Activated CD4-positive, alpha-beta T cell treated with anti-CD3 and anti-CD28 coated beads for 36 hours (primary cell): ENCODE results near the gene IFNGR1. TPM values are rescaled to one million over a fixed set of nuclear protein-coding genes. Genes with fewer than 3 reads are reported as not detected.
"Not testable (repeated sequence)": the region's sequence is repeated elsewhere in the genome, so short reads cannot be mapped to it uniquely, and the experiment has no call there.

Experiments used
- ATAC-seq: fragments of 200-7000 bp; cut with Tn5 transposase; one replicate; pipeline ENCODE4 v1.10.0; 2021; ENCODE audit warnings: mild to moderate bottlenecking, moderate library complexity
- CTCF ChIA-PET: fragments of 350-600 bp; sonication (Branson Sonifier 250); formaldehyde crosslinking; loops from one replicate; lab custom pipeline; 2021; ENCODE audit warnings: antibody characterized with exemption; lab: Charles Lee
- POLR2A ChIA-PET: fragments of 350-600 bp; sonication (Branson Sonifier 250); formaldehyde crosslinking; loops from one replicate; lab custom pipeline; 2021; ENCODE audit warnings: antibody characterized with exemption, inconsistent platforms; lab: Charles Lee
- DNase-seq: peaks from one replicate; pipeline ENCODE4 v3.0.0-alpha.2; 2020
- H3K27ac Mint-ChIP-seq: one replicate; pipeline ENCODE4 v1.8.0; 2021; ENCODE audit warnings: mixed read lengths
- H3K27me3 Mint-ChIP-seq: one replicate; pipeline ENCODE4 v1.8.0; 2021; ENCODE audit warnings: mixed read lengths
- H3K36me3 Mint-ChIP-seq: one replicate; pipeline ENCODE4 v1.8.0; 2021; ENCODE audit warnings: low read depth, mixed read lengths
- H3K4me1 Mint-ChIP-seq: one replicate; pipeline ENCODE4 v1.8.0; 2021; ENCODE audit warnings: mixed read lengths
- H3K4me3 Mint-ChIP-seq: one replicate; pipeline ENCODE4 v1.8.0; 2021; ENCODE audit warnings: mild to moderate bottlenecking, moderate library complexity, mixed read lengths
- H3K9me3 Mint-ChIP-seq: one replicate; pipeline ENCODE4 v1.8.0; 2021; ENCODE audit warnings: low read depth, mixed read lengths
- intact Hi-C, 2 experiments: fragments of 100-400 bp; cut with DNase I in 1 of 2; cut with micrococcal nuclease in 1 of 2; formaldehyde crosslinking; loops; one replicate each; pipeline versions ENCODE4 v1.14.2 to v1.15.1; 2022 to 2024; cut with DNase I, micrococcal nuclease
- total RNA-seq, 2 experiments: library from RNA; stranded (reverse); gene quantifications; one replicate each; pipeline ENCODE4 v1.2.3, GENCODE V29; 2021

Gene IFNGR1
- total RNA-seq, 2 experiments from 2014 or later = 19.3 to 20.8 TPM

GRCh38 chr6:137256350-137257103 is 37.3 kb upstream of the IFNGR1 start:
- ChIA-PET CTCF (interaction anchor here (0.5 to 1.2 kb wide), 2 partner anchors 19 to 788 kb away, joined by 3 read pairs; no protein-coding TSS in a partner anchor), POLR2A (no interaction called here)
- Mint-ChIP-seq H3K9me3 (peaks cover 12% of the 10 kb centered on the region), H3K27me3 (peaks cover 3% of the 10 kb centered on the region), H3K36me3 (no peaks in the 10 kb centered on the region), H3K27ac (no peak overlapping the region), H3K4me3 (no peak overlapping the region), H3K4me1 (peaks cover 2% of the 10 kb centered on the region)
- DNase-seq = no peak
- no peak for ATAC-seq
- intact Hi-C loops = no loop called here

GRCh38 chr6:137254966-137255365 is 35.8 kb upstream of the IFNGR1 start:
- DNase-seq (no peak), ATAC-seq (no peak)
- no peak overlapping the region for H3K27ac Mint-ChIP-seq
- CTCF ChIA-PET = interaction anchor here (0.6 to 0.7 kb wide), 2 partner anchors 9 to 746 kb away, joined by 3 read pairs; no protein-coding TSS in a partner anchor
- intact Hi-C loops = no loop called here
- H3K36me3 Mint-ChIP-seq = no peaks in the 10 kb centered on the region
- no peak overlapping the region for H3K4me3 Mint-ChIP-seq
- peaks cover 3% of the 10 kb centered on the region for H3K27me3 Mint-ChIP-seq
- H3K9me3 Mint-ChIP-seq = peaks cover 12% of the 10 kb centered on the region
- POLR2A ChIA-PET = no interaction called here
- H3K4me1 Mint-ChIP-seq = no peaks in the 10 kb centered on the region

GRCh38 chr6:137254430-137254829 is 35.2 kb upstream of the IFNGR1 start:
- H3K4me3 Mint-ChIP-seq, H3K27ac Mint-ChIP-seq, H3K4me1 Mint-ChIP-seq, CTCF ChIA-PET, ATAC-seq, H3K36me3 Mint-ChIP-seq, DNase-seq, H3K27me3 Mint-ChIP-seq, POLR2A ChIA-PET, intact Hi-C loops: not testable (repeated sequence)
- peaks cover 12% of the 10 kb centered on the region for H3K9me3 Mint-ChIP-seq

GRCh38 chr6:137248702-137249101 is 29.5 kb upstream of the IFNGR1 start:
- intact Hi-C loops = no loop called here
- no peaks in the 10 kb centered on the region for H3K36me3 Mint-ChIP-seq
- no peaks in the 10 kb centered on the region for H3K4me1 Mint-ChIP-seq
- no peaks in the 10 kb centered on the region for H3K27me3 Mint-ChIP-seq
- CTCF ChIA-PET = interaction anchor here (0.6 kb wide), 2 partner anchors 43 to 1405 kb away, joined by 3 to 5 read pairs; no protein-coding TSS in a partner anchor
- no peak overlapping the region for H3K27ac Mint-ChIP-seq
- ATAC-seq = no peak
- no peak overlapping the region for H3K4me3 Mint-ChIP-seq
- POLR2A ChIA-PET = no interaction called here
- DNase-seq = no peak
- no peaks in the 10 kb centered on the region for H3K9me3 Mint-ChIP-seq

- CTCF ChIA-PET = interaction anchor here (1.1 to 2.1 kb wide), 3 partner anchors 10 to 170 kb away, joined by 3 to 5 read pairs (median 4); no protein-coding TSS in a partner anchor
- Mint-ChIP-seq H3K4me1 (no peaks in the 10 kb centered on the region), H3K9me3 (no peaks in the 10 kb centered on the region), H3K36me3 (no peaks in the 10 kb centered on the region), H3K27me3 (no peaks in the 10 kb centered on the region), H3K4me3 (no peak overlapping the region), H3K27ac (no peak overlapping the region)
- DNase-seq = no peak
- no peak for ATAC-seq
- POLR2A ChIA-PET = no interaction called here
- intact Hi-C loops = no loop called here
Observed at GRCh38 chr6:137247724-137248123, 28.5 kb upstream of the IFNGR1 start.

GRCh38 chr6:137246791-137247202 is 27.6 kb upstream of the IFNGR1 start:
- ATAC-seq = no peak
- no peaks in the 10 kb centered on the region for H3K4me1 Mint-ChIP-seq

GRCh38 chr6:137246164-137246563 is 27.0 kb upstream of the IFNGR1 start:
- H3K36me3 Mint-ChIP-seq = no peaks in the 10 kb centered on the region
- H3K27ac Mint-ChIP-seq = no peak overlapping the region
- no peaks in the 10 kb centered on the region for H3K27me3 Mint-ChIP-seq
- H3K9me3 Mint-ChIP-seq = no peaks in the 10 kb centered on the region
- no peak overlapping the region for H3K4me3 Mint-ChIP-seq
- H3K4me1 Mint-ChIP-seq = no peaks in the 10 kb centered on the region
- no peak for DNase-seq
- POLR2A ChIA-PET = no interaction called here
- intact Hi-C loops = no loop called here
- CTCF ChIA-PET = interaction anchor here (0.6 to 2.1 kb wide), 4 partner anchors 15 to 252 kb away, joined by 3 to 5 read pairs (median 4); no protein-coding TSS in a partner anchor
- no peak for ATAC-seq

More at GRCh38 chr6:137246791-137247202, 27.6 kb upstream of the IFNGR1 start:
- Mint-ChIP-seq H3K9me3 (no peaks in the 10 kb centered on the region), H3K27me3 (no peaks in the 10 kb centered on the region), H3K36me3 (no peaks in the 10 kb centered on the region), H3K27ac (no peak overlapping the region), H3K4me3 (no peak overlapping the region)
- intact Hi-C loops = no loop called here
- CTCF ChIA-PET = interaction anchor here (0.6 to 2.1 kb wide), 7 partner anchors 10 to 253 kb away, joined by 3 to 5 read pairs (median 3); no protein-coding TSS in a partner anchor
- DNase-seq = no peak
- POLR2A ChIA-PET = no interaction called here

- peaks cover 4% of the 10 kb centered on the region for H3K9me3 Mint-ChIP-seq
- no peak overlapping the region for H3K27ac Mint-ChIP-seq
- ChIA-PET POLR2A (interaction anchor here (0.6 to 0.7 kb wide), 2 partner anchors 27 to 168 kb away, joined by 3 to 7 read pairs; no protein-coding TSS in a partner anchor), CTCF (interaction anchor here (0.6 to 0.7 kb wide), 2 partner anchors 206 to 307 kb away, joined by 3 to 5 read pairs; no protein-coding TSS in a partner anchor)
- no peak for ATAC-seq
- H3K36me3 Mint-ChIP-seq = no peaks in the 10 kb centered on the region
- intact Hi-C loops = no loop called here
- no peak for DNase-seq
- no peak overlapping the region for H3K4me3 Mint-ChIP-seq
- H3K27me3 Mint-ChIP-seq = no peaks in the 10 kb centered on the region
- H3K4me1 Mint-ChIP-seq = peaks cover 2% of the 10 kb centered on the region
Observed at GRCh38 chr6:137241481-137242038, 22.4 kb upstream of the IFNGR1 start.

GRCh38 chr6:137240168-137240567 is 21.0 kb upstream of the IFNGR1 start:
- no peak overlapping the region for H3K27ac Mint-ChIP-seq
- H3K9me3 Mint-ChIP-seq = peaks cover 4% of the 10 kb centered on the region
- H3K4me3 Mint-ChIP-seq = no peak overlapping the region
- no peaks in the 10 kb centered on the region for H3K36me3 Mint-ChIP-seq
- CTCF ChIA-PET = interaction anchor here (0.6 to 1.5 kb wide), 4 partner anchors 146 to 1407 kb away, joined by 3 to 4 read pairs (median 4); no protein-coding TSS in a partner anchor
- no peaks in the 10 kb centered on the region for H3K27me3 Mint-ChIP-seq
- intact Hi-C loops = no loop called here
- no peak for ATAC-seq
- no peak for DNase-seq
- peaks cover 2% of the 10 kb centered on the region for H3K4me1 Mint-ChIP-seq
- POLR2A ChIA-PET = no interaction called here

GRCh38 chr6:137237413-137238170 is 18.4 kb upstream of the IFNGR1 start:
- Mint-ChIP-seq H3K4me1 (peaks cover 22% of the 10 kb centered on the region), H3K9me3 (peaks cover 4% of the 10 kb centered on the region), H3K36me3 (no peaks in the 10 kb centered on the region), H3K27ac (no peak overlapping the region), H3K4me3 (no peak overlapping the region), H3K27me3 (no peaks in the 10 kb centered on the region)
- intact Hi-C loops = no loop called here
- DNase-seq = no peak
- ChIA-PET POLR2A (no interaction called here), CTCF (interaction anchor here (0.7 to 1.2 kb wide), 2 partner anchors 10 to 71 kb away, joined by 3 to 4 read pairs; no protein-coding TSS in a partner anchor)
- ATAC-seq = no peak
